HepG2 (cell line): Measurements from ENCODE around the gene ABHD12. TPM values are rescaled to one million over a fixed set of nuclear protein-coding genes. Genes with fewer than 3 reads are reported as not detected.

ENCODE experiments used
- CBFB ChIP-seq: sonication (generic); formaldehyde crosslinking; IDR thresholded peaks from 2 replicates; pipeline ENCODE4 v1.4.0; 2020; ENCODE audit warnings: missing genetic modification reagents
- ELF4 ChIP-seq: sonication (generic); formaldehyde crosslinking; IDR thresholded peaks from 2 replicates; pipeline ENCODE4 v1.5.0; 2020; ENCODE audit warnings: missing genetic modification reagents, mild to moderate bottlenecking, moderate library complexity, borderline replicate concordance
- ISX ChIP-seq: sonication (generic); formaldehyde crosslinking; conservative IDR thresholded peaks from 2 replicates; pipeline ENCODE4 v1.5.0; 2020; ENCODE audit warnings: missing genetic modification reagents
- KLF6 ChIP-seq: IDR thresholded peaks from 2 replicates; pipeline ENCODE4 v1.8.0; 2016; ENCODE audit warnings: missing biosample characterization, missing genetic modification reagents
- MIXL1 ChIP-seq: IDR thresholded peaks from 2 replicates; pipeline ENCODE4 v1.6.1; 2016
- MZF1 ChIP-seq: sonication (generic); formaldehyde crosslinking; IDR thresholded peaks from 2 replicates; pipeline ENCODE4 v1.8.1; 2023; ENCODE audit warnings: mild to moderate bottlenecking, missing genetic modification reagents, borderline replicate concordance
- SAFB2 ChIP-seq: sonication (generic); formaldehyde crosslinking; IDR thresholded peaks from 2 replicates; pipeline ENCODE4 v1.5.1; 2020; ENCODE audit warnings: missing genetic modification reagents, low read depth, mild to moderate bottlenecking, borderline replicate concordance
- SSRP1 ChIP-seq: IDR thresholded peaks from 2 replicates; pipeline ENCODE4 v1.6.1; 2016; ENCODE audit warnings: control low read depth
- ZFY ChIP-seq: sonication (generic); formaldehyde crosslinking; IDR thresholded peaks from 2 replicates; pipeline ENCODE4 v1.4.0; 2020; ENCODE audit warnings: missing genetic modification reagents
- ZNF34 ChIP-seq: sonication (generic); formaldehyde crosslinking; IDR thresholded peaks from 2 replicates; pipeline ENCODE4 v1.4.0; 2020; ENCODE audit warnings: mild to moderate bottlenecking, missing genetic modification reagents, borderline replicate concordance
- ZNF644 ChIP-seq: IDR thresholded peaks from 2 replicates; pipeline ENCODE4 v1.6.1; 2016; ENCODE audit warnings: low read depth
- ZNF790 ChIP-seq: sonication (generic); formaldehyde crosslinking; IDR thresholded peaks from 2 replicates; pipeline ENCODE4 v1.8.0; 2022; ENCODE audit warnings: missing genetic modification reagents, mild to moderate bottlenecking, borderline replicate concordance
- polyA plus RNA-seq, 8 experiments: library from polyadenylated mRNA; depleted of rRNA in 3 of 8; stranded (reverse) in 7 of 8; unstranded in 1 of 8; fragments of >200 nt; fragmentation: Illumina TruSeq in 4 of 8; extraction: Trizol in 4 of 8; gene quantifications; 2 replicates each; pipeline versions ENCODE4 v1.2.1 to v1.2.3, GENCODE V29; 2011 to 2016; ENCODE audit warnings: low read depth in 4 of 8, missing spikeins in 1 of 8, mixed read lengths in 1 of 8; ENCODE audit not compliant: insufficient read depth in 1 of 8
- total RNA-seq, 5 experiments: library from RNA; depleted of rRNA; stranded (reverse); fragments of >200 nt; fragmentation: Illumina TruSeq; extraction: Trizol; gene quantifications; 2 replicates each; pipeline ENCODE4 v1.2.3, GENCODE V29; 2016; ENCODE audit warnings: low read depth in 1 of 5
- TF ChIP-seq, protein P1 (sequence below): sonication (generic); formaldehyde crosslinking; IDR thresholded peaks from 2 replicates; pipeline ENCODE4 v1.5.0; 2020; ENCODE audit warnings: mild to moderate bottlenecking, missing genetic modification reagents
- TF ChIP-seq, protein P2 (sequence below): sonication (generic); formaldehyde crosslinking; IDR thresholded peaks from 2 replicates; pipeline ENCODE4 v1.5.1; 2020; ENCODE audit warnings: mild to moderate bottlenecking, missing genetic modification reagents, borderline replicate concordance
- TF ChIP-seq, protein P3 (sequence below): sonication (generic); formaldehyde crosslinking; IDR thresholded peaks from 2 replicates; pipeline ENCODE4 v1.4.0; 2020; ENCODE audit warnings: mild to moderate bottlenecking, missing genetic modification reagents, borderline replicate concordance

The ABHD12 gene
- total and polyA plus RNA-seq, 2 of the 13 experiments (the other 11 are each of a cell fraction or from before 2014, with no cell fraction given), result 23.5 to 72.1 TPM

DNA sequence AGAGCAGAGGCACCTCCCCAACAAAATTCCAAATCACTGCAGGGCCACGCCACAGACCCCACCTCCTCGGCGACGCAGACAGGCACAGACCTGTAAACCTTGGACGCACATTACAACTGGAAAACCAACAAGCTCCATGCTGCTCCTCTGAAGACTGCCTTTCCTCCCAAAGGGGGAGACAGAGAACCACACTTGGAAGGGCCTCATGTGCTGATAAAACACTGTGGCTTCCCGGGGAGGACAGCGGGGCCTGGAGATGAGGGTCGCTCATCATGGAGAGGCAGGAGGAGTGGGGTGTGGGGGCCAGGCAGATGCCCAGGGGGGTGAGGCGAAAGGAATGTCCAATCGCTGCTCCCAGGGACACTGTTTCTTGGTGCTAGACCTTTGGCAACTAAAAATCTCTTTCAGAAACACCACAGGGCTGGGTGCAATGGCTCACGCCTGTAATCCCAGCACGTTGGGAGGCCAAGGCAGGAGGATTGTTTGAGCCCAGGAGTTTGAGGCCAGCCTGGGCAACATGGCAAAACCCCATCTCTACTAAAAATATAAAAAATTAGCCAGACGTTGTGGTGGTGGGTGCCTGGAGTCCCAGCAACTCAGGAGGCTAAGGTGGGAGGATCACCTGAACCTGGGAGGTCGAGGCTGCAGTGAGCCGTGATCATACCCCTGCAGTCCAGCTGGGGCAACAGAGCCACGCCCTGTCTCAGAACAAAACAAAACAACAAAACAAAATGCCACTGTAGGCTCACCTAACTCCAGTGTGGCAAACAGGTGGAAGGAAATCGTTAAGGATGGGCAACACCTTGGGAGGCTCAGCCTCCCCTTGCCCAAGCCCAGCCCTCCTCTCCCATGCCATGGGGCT is 53.8 kb downstream of the ABHD12 start (continued):
- TF ChIP-seq, protein P1, sequence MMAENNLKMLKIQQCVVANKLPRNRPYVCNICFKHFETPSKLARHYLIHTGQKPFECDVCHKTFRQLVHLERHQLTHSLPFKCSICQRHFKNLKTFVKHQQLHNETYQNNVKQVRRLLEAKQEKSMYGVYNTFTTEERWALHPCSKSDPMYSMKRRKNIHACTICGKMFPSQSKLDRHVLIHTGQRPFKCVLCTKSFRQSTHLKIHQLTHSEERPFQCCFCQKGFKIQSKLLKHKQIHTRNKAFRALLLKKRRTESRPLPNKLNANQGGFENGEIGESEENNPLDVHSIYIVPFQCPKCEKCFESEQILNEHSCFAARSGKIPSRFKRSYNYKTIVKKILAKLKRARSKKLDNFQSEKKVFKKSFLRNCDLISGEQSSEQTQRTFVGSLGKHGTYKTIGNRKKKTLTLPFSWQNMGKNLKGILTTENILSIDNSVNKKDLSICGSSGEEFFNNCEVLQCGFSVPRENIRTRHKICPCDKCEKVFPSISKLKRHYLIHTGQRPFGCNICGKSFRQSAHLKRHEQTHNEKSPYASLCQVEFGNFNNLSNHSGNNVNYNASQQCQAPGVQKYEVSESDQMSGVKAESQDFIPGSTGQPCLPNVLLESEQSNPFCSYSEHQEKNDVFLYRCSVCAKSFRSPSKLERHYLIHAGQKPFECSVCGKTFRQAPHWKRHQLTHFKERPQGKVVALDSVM, result no peak; the same call in 1 of the 2 replicates
- TF ChIP-seq SAFB2 (CRISPR knock-in tag) (no peak), ZNF34 (CRISPR knock-in tag) (no peak), KLF6 (no peak), ELF4 (CRISPR knock-in tag) (no peak), SSRP1 (CRISPR knock-in tag) (no peak), CBFB (CRISPR knock-in tag) (no peak), ZFY (CRISPR knock-in tag) (no peak), ZNF644 (CRISPR knock-in tag) (peak; percentile 64), ISX (CRISPR knock-in tag) (no peak), MZF1 (CRISPR knock-in tag) (no peak), ZNF790 (no peak), MIXL1 (CRISPR knock-in tag) (0 out of 2 replicates have a peak, but pooled peaks have one; percentile 23)
- TF ChIP-seq, protein P2, sequence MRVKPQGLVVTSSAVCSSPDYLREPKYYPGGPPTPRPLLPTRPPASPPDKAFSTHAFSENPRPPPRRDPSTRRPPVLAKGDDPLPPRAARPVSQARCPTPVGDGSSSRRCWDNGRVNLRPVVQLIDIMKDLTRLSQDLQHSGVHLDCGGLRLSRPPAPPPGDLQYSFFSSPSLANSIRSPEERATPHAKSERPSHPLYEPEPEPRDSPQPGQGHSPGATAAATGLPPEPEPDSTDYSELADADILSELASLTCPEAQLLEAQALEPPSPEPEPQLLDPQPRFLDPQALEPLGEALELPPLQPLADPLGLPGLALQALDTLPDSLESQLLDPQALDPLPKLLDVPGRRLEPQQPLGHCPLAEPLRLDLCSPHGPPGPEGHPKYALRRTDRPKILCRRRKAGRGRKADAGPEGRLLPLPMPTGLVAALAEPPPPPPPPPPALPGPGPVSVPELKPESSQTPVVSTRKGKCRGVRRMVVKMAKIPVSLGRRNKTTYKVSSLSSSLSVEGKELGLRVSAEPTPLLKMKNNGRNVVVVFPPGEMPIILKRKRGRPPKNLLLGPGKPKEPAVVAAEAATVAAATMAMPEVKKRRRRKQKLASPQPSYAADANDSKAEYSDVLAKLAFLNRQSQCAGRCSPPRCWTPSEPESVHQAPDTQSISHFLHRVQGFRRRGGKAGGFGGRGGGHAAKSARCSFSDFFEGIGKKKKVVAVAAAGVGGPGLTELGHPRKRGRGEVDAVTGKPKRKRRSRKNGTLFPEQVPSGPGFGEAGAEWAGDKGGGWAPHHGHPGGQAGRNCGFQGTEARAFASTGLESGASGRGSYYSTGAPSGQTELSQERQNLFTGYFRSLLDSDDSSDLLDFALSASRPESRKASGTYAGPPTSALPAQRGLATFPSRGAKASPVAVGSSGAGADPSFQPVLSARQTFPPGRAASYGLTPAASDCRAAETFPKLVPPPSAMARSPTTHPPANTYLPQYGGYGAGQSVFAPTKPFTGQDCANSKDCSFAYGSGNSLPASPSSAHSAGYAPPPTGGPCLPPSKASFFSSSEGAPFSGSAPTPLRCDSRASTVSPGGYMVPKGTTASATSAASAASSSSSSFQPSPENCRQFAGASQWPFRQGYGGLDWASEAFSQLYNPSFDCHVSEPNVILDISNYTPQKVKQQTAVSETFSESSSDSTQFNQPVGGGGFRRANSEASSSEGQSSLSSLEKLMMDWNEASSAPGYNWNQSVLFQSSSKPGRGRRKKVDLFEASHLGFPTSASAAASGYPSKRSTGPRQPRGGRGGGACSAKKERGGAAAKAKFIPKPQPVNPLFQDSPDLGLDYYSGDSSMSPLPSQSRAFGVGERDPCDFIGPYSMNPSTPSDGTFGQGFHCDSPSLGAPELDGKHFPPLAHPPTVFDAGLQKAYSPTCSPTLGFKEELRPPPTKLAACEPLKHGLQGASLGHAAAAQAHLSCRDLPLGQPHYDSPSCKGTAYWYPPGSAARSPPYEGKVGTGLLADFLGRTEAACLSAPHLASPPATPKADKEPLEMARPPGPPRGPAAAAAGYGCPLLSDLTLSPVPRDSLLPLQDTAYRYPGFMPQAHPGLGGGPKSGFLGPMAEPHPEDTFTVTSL (CRISPR knock-in tag), result no peak
- TF ChIP-seq, protein P3, sequence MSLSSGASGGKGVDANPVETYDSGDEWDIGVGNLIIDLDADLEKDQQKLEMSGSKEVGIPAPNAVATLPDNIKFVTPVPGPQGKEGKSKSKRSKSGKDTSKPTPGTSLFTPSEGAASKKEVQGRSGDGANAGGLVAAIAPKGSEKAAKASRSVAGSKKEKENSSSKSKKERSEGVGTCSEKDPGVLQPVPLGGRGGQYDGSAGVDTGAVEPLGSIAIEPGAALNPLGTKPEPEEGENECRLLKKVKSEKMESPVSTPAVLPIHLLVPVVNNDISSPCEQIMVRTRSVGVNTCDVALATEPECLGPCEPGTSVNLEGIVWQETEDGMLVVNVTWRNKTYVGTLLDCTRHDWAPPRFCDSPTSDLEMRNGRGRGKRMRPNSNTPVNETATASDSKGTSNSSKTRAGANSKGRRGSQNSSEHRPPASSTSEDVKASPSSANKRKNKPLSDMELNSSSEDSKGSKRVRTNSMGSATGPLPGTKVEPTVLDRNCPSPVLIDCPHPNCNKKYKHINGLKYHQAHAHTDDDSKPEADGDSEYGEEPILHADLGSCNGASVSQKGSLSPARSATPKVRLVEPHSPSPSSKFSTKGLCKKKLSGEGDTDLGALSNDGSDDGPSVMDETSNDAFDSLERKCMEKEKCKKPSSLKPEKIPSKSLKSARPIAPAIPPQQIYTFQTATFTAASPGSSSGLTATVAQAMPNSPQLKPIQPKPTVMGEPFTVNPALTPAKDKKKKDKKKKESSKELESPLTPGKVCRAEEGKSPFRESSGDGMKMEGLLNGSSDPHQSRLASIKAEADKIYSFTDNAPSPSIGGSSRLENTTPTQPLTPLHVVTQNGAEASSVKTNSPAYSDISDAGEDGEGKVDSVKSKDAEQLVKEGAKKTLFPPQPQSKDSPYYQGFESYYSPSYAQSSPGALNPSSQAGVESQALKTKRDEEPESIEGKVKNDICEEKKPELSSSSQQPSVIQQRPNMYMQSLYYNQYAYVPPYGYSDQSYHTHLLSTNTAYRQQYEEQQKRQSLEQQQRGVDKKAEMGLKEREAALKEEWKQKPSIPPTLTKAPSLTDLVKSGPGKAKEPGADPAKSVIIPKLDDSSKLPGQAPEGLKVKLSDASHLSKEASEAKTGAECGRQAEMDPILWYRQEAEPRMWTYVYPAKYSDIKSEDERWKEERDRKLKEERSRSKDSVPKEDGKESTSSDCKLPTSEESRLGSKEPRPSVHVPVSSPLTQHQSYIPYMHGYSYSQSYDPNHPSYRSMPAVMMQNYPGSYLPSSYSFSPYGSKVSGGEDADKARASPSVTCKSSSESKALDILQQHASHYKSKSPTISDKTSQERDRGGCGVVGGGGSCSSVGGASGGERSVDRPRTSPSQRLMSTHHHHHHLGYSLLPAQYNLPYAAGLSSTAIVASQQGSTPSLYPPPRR, result no peak
